Stimulated activated naive CD8-positive, alpha-beta T cell treated with anti-CD3 and anti-CD28 coated beads, Interleukin-15, Interleukin-2, amounts not matched to agents 100 U/mL and 50 U/mL, for 24 hours (primary cell): Measurements from ENCODE around the gene SGPL1.
A peak's percentile ranks its signal among the peaks of the same experiment; 100 is the strongest.

Source experiments
- ATAC-seq: fragments of 150-1000 bp; cut with Tn5 transposase; one replicate; pipeline ENCODE4 v1.10.0; 2021
- DNase-seq: peaks from one replicate; pipeline ENCODE4 v3.0.0; 2021

SGPL1 gene

GRCh38 chr10:70810967-70811366, 4.8 kb upstream of the SGPL1 start:
- ATAC-seq (no peak), DNase-seq (no peak)

GRCh38 chr10:70811881-70812280, 3.9 kb upstream of the SGPL1 start:
- ATAC-seq (no peak), DNase-seq (no peak)

GRCh38 chr10:70812814-70813213, 2.9 kb upstream of the SGPL1 start:
- DNase-seq = no peak
- ATAC-seq = no peak

- no peak for DNase-seq
- ATAC-seq = no peak
Measured at GRCh38 chr10:70814126-70814525, 1.6 kb upstream of the SGPL1 start.

- ATAC-seq (peak; percentile 45), DNase-seq (peak; percentile 47)
Measured at GRCh38 chr10:70816220-70816894, 609 bp downstream of the SGPL1 start.

- DNase-seq (no peak), ATAC-seq (peak; percentile 77)
Measured at GRCh38 chr10:70820976-70821750, 5.4 kb downstream of the SGPL1 start.

- no peak for ATAC-seq
- no peak for DNase-seq
Measured at GRCh38 chr10:70822076-70822820, 6.5 kb downstream of the SGPL1 start.

GRCh38 chr10:70827086-70827757, 11.5 kb downstream of the SGPL1 start:
- ATAC-seq = no peak
- DNase-seq = no peak

- DNase-seq (no peak), ATAC-seq (no peak)
Measured at GRCh38 chr10:70828923-70829322, 13.2 kb downstream of the SGPL1 start.

GRCh38 chr10:70829543-70829942, 13.8 kb downstream of the SGPL1 start:
- ATAC-seq = no peak
- no peak for DNase-seq

GRCh38 chr10:70830164-70830563, 14.4 kb downstream of the SGPL1 start:
- ATAC-seq = no peak
- no peak for DNase-seq

- ATAC-seq (no peak), DNase-seq (no peak)
Measured at GRCh38 chr10:70832221-70832620, 16.5 kb downstream of the SGPL1 start.

GRCh38 chr10:70832852-70833528, 17.2 kb downstream of the SGPL1 start:
- DNase-seq = no peak
- ATAC-seq = peak; percentile 87

GRCh38 chr10:70833601-70834000, 17.9 kb downstream of the SGPL1 start:
- DNase-seq (no peak), ATAC-seq (no peak)

GRCh38 chr10:70834021-70834420, 18.3 kb downstream of the SGPL1 start:
- DNase-seq (no peak), ATAC-seq (no peak)

- DNase-seq (no peak), ATAC-seq (no peak)
Measured at GRCh38 chr10:70834441-70835151, 18.8 kb downstream of the SGPL1 start.

- ATAC-seq = no peak
- no peak for DNase-seq
Measured at GRCh38 chr10:70836319-70836718, 20.6 kb downstream of the SGPL1 start.

- DNase-seq = no peak
- no peak for ATAC-seq
Measured at GRCh38 chr10:70837660-70838059, 21.9 kb downstream of the SGPL1 start.

- DNase-seq = no peak
Measured at GRCh38 chr10:70838270-70838805, 22.6 kb downstream of the SGPL1 start.

GRCh38 chr10:70840836-70841235, 25.1 kb downstream of the SGPL1 start:
- DNase-seq (no peak), ATAC-seq (peak; percentile 68)

More at GRCh38 chr10:70838270-70838805, 22.6 kb downstream of the SGPL1 start:
- no peak for ATAC-seq

- DNase-seq (no peak), ATAC-seq (no peak)
Measured at GRCh38 chr10:70843333-70843732, 27.6 kb downstream of the SGPL1 start.
